ENCODE results near the gene SMAD6. TPM values are rescaled to one million over a fixed set of nuclear protein-coding genes. Genes with fewer than 3 reads are reported as not detected.

Gene SMAD6
- total and polyA plus RNA-seq, 9 of the 15 experiments (the other 6 are each of a cell fraction or from before 2014, with no cell fraction given), result 0.10 to 15.5 (median 3.7) TPM

- TF ChIP-seq HOMEZ (CRISPR knock-in tag; IDR thresholded peaks at IDR 0.05), result no peak
- TF ChIP-seq HDAC1 (IDR thresholded peaks at IDR 0.05), result peak; percentile 37 to 95; a peak in 2 of 4 replicates
- TF ChIP-seq ZNF57 (CRISPR knock-in tag; IDR thresholded peaks at IDR 0.05), result no peak
- no peak for TF ChIP-seq CREB3 (tag; conservative IDR thresholded peaks at IDR 0.05; ENCODE audit: low read depth)
- TF ChIP-seq NFRKB (IDR thresholded peaks at IDR 0.05; ENCODE audit: low read depth), result no peak
- TF ChIP-seq DACH1 (IDR thresholded peaks at IDR 0.05; ENCODE audit: partially characterized antibody), result no peak
- TF ChIP-seq NR0B1 (IDR thresholded peaks at IDR 0.05; ENCODE audit: partially characterized antibody), result no peak
- TF ChIP-seq MAFG (tag; conservative IDR thresholded peaks at IDR 0.05), result no peak
- no peak for TF ChIP-seq HMG20B (CRISPR knock-in tag; IDR thresholded peaks at IDR 0.05)
- no peak for TF ChIP-seq SMARCB1 (IDR thresholded peaks at IDR 0.05; ENCODE audit: insufficient read length, low read depth)
- no peak for TF ChIP-seq THRA (IDR thresholded peaks at IDR 0.05)
- no peak for TF ChIP-seq ZNF143 (CRISPR knock-in tag; IDR thresholded peaks at IDR 0.05)
- no peak for TF ChIP-seq POU5F1 (IDR thresholded peaks at IDR 0.05; ENCODE audit: borderline replicate concordance, low read depth, low read length, partially characterized antibody)
- TF ChIP-seq RAD51 (IDR thresholded peaks at IDR 0.05; ENCODE audit: borderline replicate concordance, low read depth), result peak; percentile 33; the same call in 1 of the 2 replicates
- peak; percentile 71 for TF ChIP-seq JUND (IDR thresholded peaks at IDR 0.05; ENCODE audit: borderline replicate concordance, low read depth, low read length)
- TF ChIP-seq JUND (tag; IDR thresholded peaks at IDR 0.05; ENCODE audit: borderline replicate concordance, low read depth, low read length), result peak; percentile 63; the same call in 1 of the 3 replicates
- no peak; the same call in 1 of the 2 replicates for TF ChIP-seq MXI1 (IDR thresholded peaks at IDR 0.05; ENCODE audit: low read depth, low read length)
- TF ChIP-seq BRD9 (IDR thresholded peaks at IDR 0.05; ENCODE audit: low read depth, partially characterized antibody), result peak; percentile 20
- TF ChIP-seq ZHX1 (conservative IDR thresholded peaks at IDR 0.05; ENCODE audit: low read length), result no peak
- no peak for TF ChIP-seq PYGO2 (tag; IDR thresholded peaks at IDR 0.05)
- TF ChIP-seq HNRNPLL (IDR thresholded peaks at IDR 0.05; ENCODE audit: low read depth, low read length, poor library complexity, severe bottlenecking), result no peak
Measured at GRCh38 chr15:66679657-66680108, 22.4 kb upstream of the SMAD6 start (continued).

Measured in K562 (cell line).